IMR-90 (cell line): Measurements from ENCODE around the gene IGFBPL1. TPM values are rescaled to one million over a fixed set of nuclear protein-coding genes. Genes with fewer than 3 reads are reported as not detected.

Source experiments
- ATAC-seq: fragments of 200-7000 bp; cut with Tn5 transposase; 2 replicates; pipeline ENCODE4 v1.9.1; 2020; ENCODE audit warnings: low read depth, mild to moderate bottlenecking, moderate library complexity
- BruUV-seq: library from RNA; stranded (reverse); fragments of 400-500 nt; replicated peaks from 2 replicates; lab custom pipeline; 2021; lab: Mats Ljungman, UMichigan
- CTCF ChIA-PET: fragments of 300-600 bp; formaldehyde crosslinking; extraction: SDS; loops from one replicate; lab custom pipeline; 2021; ENCODE audit warnings: antibody characterized with exemption; lab: Yijun Ruan, JAX
- POLR2A ChIA-PET: fragments of 300-600 bp; sonication (Branson Sonifier 250); formaldehyde crosslinking; loops from one replicate; lab custom pipeline; 2022; ENCODE audit warnings: antibody characterized with exemption; ENCODE audit not compliant: unreplicated experiment; lab: Charles Lee
- DNase-seq: peaks from one replicate; pipeline ENCODE4 v3.0.0; 2013
- H2AFZ ChIP-seq: replicated peaks from 2 replicates; pipeline ENCODE3; 2013; ENCODE audit warnings: low read length, mild to moderate bottlenecking; ENCODE audit not compliant: poor library complexity
- H2AK5ac ChIP-seq: 2 replicates; pipeline ENCODE4 v1.6.1; 2013; ENCODE audit warnings: low read depth, low read length, inconsistent platforms
- H2AK9ac ChIP-seq: replicated peaks from 2 replicates; pipeline ENCODE3; 2013; ENCODE audit warnings: mild to moderate bottlenecking, low read depth, low read length, moderate library complexity; ENCODE audit not compliant: poor library complexity
- H2BK120ac ChIP-seq: 2 replicates; pipeline ENCODE4 v1.6.1; 2013; ENCODE audit warnings: low read depth, low read length, inconsistent platforms
- H2BK15ac ChIP-seq: 3 replicates; pipeline ENCODE4 v1.6.1; 2013; ENCODE audit warnings: low read depth, low read length, inconsistent platforms
- H2BK20ac ChIP-seq: 2 replicates; pipeline ENCODE4 v1.6.1; 2013; ENCODE audit warnings: low read depth, mild to moderate bottlenecking, inconsistent platforms, low read length, moderate library complexity
- H2BK5ac ChIP-seq: 2 replicates; pipeline ENCODE4 v1.6.1; 2013; ENCODE audit warnings: mild to moderate bottlenecking, low read depth, low read length, inconsistent platforms; ENCODE audit not compliant: poor library complexity, severe bottlenecking
- H3K14ac ChIP-seq: replicated peaks from 2 replicates; pipeline ENCODE4 v1.6.1; 2013; ENCODE audit warnings: low read depth, low read length, inconsistent platforms
- H3K18ac ChIP-seq: 2 replicates; pipeline ENCODE4 v1.6.1; 2013; ENCODE audit warnings: low read depth, low read length, control low read depth
- H3K23ac ChIP-seq: 2 replicates; pipeline ENCODE4 v1.6.1; 2013; ENCODE audit warnings: low read depth, low read length, inconsistent platforms
- H3K27ac ChIP-seq: 2 replicates; pipeline ENCODE4 v1.5.1; 2013; ENCODE audit warnings: mild to moderate bottlenecking, control low read depth, low read length; ENCODE audit not compliant: insufficient read depth
- H3K27me3 ChIP-seq: 2 replicates; pipeline ENCODE4 v1.6.1; 2013; ENCODE audit warnings: low read length; ENCODE audit not compliant: control insufficient read depth, insufficient read depth
- H3K36me3 ChIP-seq: 2 replicates; pipeline ENCODE4 v1.6.1; 2013; ENCODE audit warnings: low read length, mixed read lengths; ENCODE audit not compliant: control insufficient read depth, insufficient read depth
- H3K4ac ChIP-seq: 2 replicates; pipeline ENCODE4 v1.6.1; 2013; ENCODE audit warnings: low read depth, low read length, inconsistent platforms
- H3K4me1 ChIP-seq: 2 replicates; pipeline ENCODE4 v1.6.1; 2013; ENCODE audit warnings: low read length, mixed read lengths; ENCODE audit not compliant: control insufficient read depth, insufficient read depth
- H3K4me2 ChIP-seq: 2 replicates; pipeline ENCODE4 v1.6.1; 2013; ENCODE audit warnings: low read depth, mild to moderate bottlenecking, control low read depth, low read length, moderate library complexity
- H3K4me3 ChIP-seq: 2 replicates; pipeline ENCODE4 v1.5.1; 2013; ENCODE audit warnings: low read depth, mild to moderate bottlenecking, control low read depth, low read length, moderate library complexity; ENCODE audit not compliant: insufficient read depth
- H3K56ac ChIP-seq: 2 replicates; pipeline ENCODE4 v1.6.1; 2013; ENCODE audit warnings: low read length, inconsistent platforms; ENCODE audit not compliant: insufficient read depth; ENCODE audit errors: extremely low read depth
- H3K79me1 ChIP-seq, 2 experiments: 2 replicates each; pipeline ENCODE4 v1.6.1; 2013; ENCODE audit warnings: low read length in 2 of 2, inconsistent platforms in 1 of 2, low read depth in 1 of 2
- H3K9ac ChIP-seq: 2 replicates; pipeline ENCODE4 v1.6.1; 2013; ENCODE audit warnings: low read depth, low read length, control low read depth
- H3K9me1 ChIP-seq: 2 replicates; pipeline ENCODE4 v1.6.1; 2013; ENCODE audit warnings: low read length, inconsistent platforms; ENCODE audit not compliant: insufficient read depth
- H3K9me3 ChIP-seq: 2 replicates; pipeline ENCODE4 v1.6.1; 2013; ENCODE audit warnings: low read length; ENCODE audit not compliant: control insufficient read depth, insufficient read depth
- H4K20me1 ChIP-seq: 2 replicates; pipeline ENCODE4 v1.6.1; 2013; ENCODE audit warnings: low read length, inconsistent platforms; ENCODE audit not compliant: insufficient read depth
- H4K5ac ChIP-seq: 2 replicates; pipeline ENCODE4 v1.6.1; 2013; ENCODE audit warnings: mild to moderate bottlenecking, low read depth, low read length, control low read depth
- H4K8ac ChIP-seq, 2 experiments: 2 replicates each; pipeline ENCODE4 v1.6.1; 2013; ENCODE audit warnings: low read depth in 2 of 2, low read length in 2 of 2, control low read depth in 1 of 2, inconsistent platforms in 1 of 2
- H4K91ac ChIP-seq: 2 replicates; pipeline ENCODE4 v1.6.1; 2013; ENCODE audit warnings: low read depth, low read length, inconsistent platforms; ENCODE audit not compliant: insufficient read depth
- FOS ChIP-seq: fragments of 150-350 bp; IDR thresholded peaks from 2 replicates; pipeline ENCODE4 v1.6.1; 2016; ENCODE audit warnings: low read depth, low read length
- NFE2L2 ChIP-seq: fragments of 150-350 bp; IDR thresholded peaks from 2 replicates; pipeline ENCODE4 v1.6.1; 2016; ENCODE audit warnings: low read depth, mild to moderate bottlenecking, low read length
- RAD21 ChIP-seq: IDR thresholded peaks from 2 replicates; pipeline ENCODE4 v1.6.1; 2012; ENCODE audit warnings: low read length, improper control_type of control experiment
- RCOR1 ChIP-seq: IDR thresholded peaks from 2 replicates; pipeline ENCODE4 v1.6.1; 2012; ENCODE audit warnings: mild to moderate bottlenecking, low read length, improper control_type of control experiment; ENCODE audit not compliant: insufficient replicate concordance
- SMC3 ChIP-seq: fragments of 150-350 bp; IDR thresholded peaks from 2 replicates; pipeline ENCODE4 v1.6.1; 2016; ENCODE audit warnings: low read depth, mild to moderate bottlenecking, antibody characterized with exemption, low read length, moderate library complexity
- WGBS, 2 experiments: methylation state at CpG; one replicate each; pipeline versions ENCODE4 v1.1.5 to v1.1.7; 2013; ENCODE audit warnings: missing lambda C conversion rate in 2 of 2; ENCODE audit not compliant: insufficient read length in 1 of 2; ENCODE audit errors: extremely low coverage in 2 of 2; 5-methylcytosine and 5-hydroxymethylcytosine counted together
- dilution Hi-C: fragments of 300-500 bp; cut with HindIII; formaldehyde crosslinking; loops from one replicate; pipeline ENCODE4 v1.14.3; 2018; ENCODE audit warnings: low sequenced_read_pairs; ENCODE audit not compliant: unreplicated experiment
- in situ Hi-C: fragments of 300-500 bp; cut with MboI; formaldehyde crosslinking; loops from 3 replicates; pipeline ENCODE4 v1.14.3; 2019; ENCODE audit warnings: low sequenced_read_pairs, inconsistent platforms, mixed read lengths
- intact Hi-C: fragments of 100-400 bp; cut with micrococcal nuclease; formaldehyde crosslinking; loops from 2 replicates; pipeline ENCODE4 v1.10.0; 2022
- polyA plus RNA-seq, 3 experiments: library from polyadenylated mRNA; depleted of rRNA; stranded (reverse); fragments of >200 nt; gene quantifications; 2 replicates each; pipeline ENCODE4 v1.2.3, GENCODE V29; 2012; ENCODE audit warnings: low replicate concordance in 1 of 3
- total RNA-seq: library from RNA; depleted of rRNA; stranded (reverse); fragments of >200 nt; gene quantifications from 2 replicates; pipeline ENCODE4 v1.2.3, GENCODE V29; 2012
- TF ChIP-seq, protein P1 (sequence below): fragments of 150-350 bp; IDR thresholded peaks from 2 replicates; pipeline ENCODE4 v1.6.1; 2016; ENCODE audit warnings: low read depth, mild to moderate bottlenecking, low read length, moderate library complexity, borderline replicate concordance

IGFBPL1 gene
- total and polyA plus RNA-seq, 2 of the 4 experiments (the other 2 are of a cell fraction): not detected

DNA sequence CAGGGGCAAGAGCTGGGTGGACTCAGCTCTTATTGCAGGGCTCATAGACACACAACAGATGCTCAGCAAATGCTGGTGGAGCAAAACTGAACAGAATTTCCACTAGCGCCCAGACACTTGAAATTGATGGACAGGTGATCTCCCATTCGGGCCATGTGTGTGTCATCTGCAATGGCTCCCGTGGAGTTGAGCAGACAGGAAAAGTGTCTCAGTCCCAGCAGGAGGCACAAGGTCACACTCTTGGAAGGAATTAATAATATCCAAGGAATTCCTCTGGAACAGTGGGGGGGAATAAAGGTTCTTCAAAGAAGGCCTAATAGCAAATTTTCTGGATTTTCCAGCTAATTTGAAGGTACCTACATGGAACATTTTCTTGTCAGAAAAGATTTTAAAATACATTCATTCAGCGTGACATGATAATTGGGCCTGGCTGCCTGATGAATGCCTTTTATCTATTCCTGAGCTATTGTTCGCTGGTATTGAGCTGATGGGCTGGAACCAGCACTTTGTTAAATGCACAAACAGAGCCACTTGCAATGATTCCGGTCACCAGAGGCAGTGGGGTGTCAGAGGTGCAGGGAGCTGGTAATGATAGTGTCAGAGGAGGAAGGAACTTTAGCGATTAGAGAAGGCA is 63.3 kb downstream of the IGFBPL1 start:
- Histone ChIP-seq H4K8ac (no peak overlapping the region), H3K9me1 (no peaks in the 10 kb centered on the region), H2BK15ac (no peak overlapping the region), H3K27ac (no peak overlapping the region), H3K56ac (no peak overlapping the region), H2AK9ac (no peak overlapping the region), H2BK5ac (no peak overlapping the region), H4K91ac (no peak overlapping the region), H3K4ac (no peak overlapping the region), H2BK20ac (no peak overlapping the region), H3K4me1 (peaks cover 3% of the 10 kb centered on the region), H3K4me3 (no peak overlapping the region), H3K23ac (no peak overlapping the region), H4K20me1 (no peaks in the 10 kb centered on the region), H3K79me1 (no peaks in the 10 kb centered on the region), H3K27me3 (peaks cover 7% of the 10 kb centered on the region), H2AK5ac (no peak overlapping the region), H3K14ac (no peak overlapping the region), H3K9me3 (no peaks in the 10 kb centered on the region), H2BK120ac (no peak overlapping the region), H3K9ac (no peak overlapping the region), H3K18ac (no peak overlapping the region), H4K5ac (no peak overlapping the region), H3K36me3 (no peaks in the 10 kb centered on the region), H2AFZ (no peak overlapping the region), H3K4me2 (no peak overlapping the region)
- ChIA-PET POLR2A (no interaction called here), CTCF (no interaction called here)
- no TSS peak for BruUV-seq
- TF ChIP-seq FOS: no peak
- TF ChIP-seq RCOR1: no peak
- no peak for TF ChIP-seq NFE2L2
- no peak for TF ChIP-seq SMC3
- TF ChIP-seq, protein P1, sequence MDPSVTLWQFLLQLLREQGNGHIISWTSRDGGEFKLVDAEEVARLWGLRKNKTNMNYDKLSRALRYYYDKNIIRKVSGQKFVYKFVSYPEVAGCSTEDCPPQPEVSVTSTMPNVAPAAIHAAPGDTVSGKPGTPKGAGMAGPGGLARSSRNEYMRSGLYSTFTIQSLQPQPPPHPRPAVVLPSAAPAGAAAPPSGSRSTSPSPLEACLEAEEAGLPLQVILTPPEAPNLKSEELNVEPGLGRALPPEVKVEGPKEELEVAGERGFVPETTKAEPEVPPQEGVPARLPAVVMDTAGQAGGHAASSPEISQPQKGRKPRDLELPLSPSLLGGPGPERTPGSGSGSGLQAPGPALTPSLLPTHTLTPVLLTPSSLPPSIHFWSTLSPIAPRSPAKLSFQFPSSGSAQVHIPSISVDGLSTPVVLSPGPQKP: no peak
- no peak for TF ChIP-seq RAD21
- in situ Hi-C loops (loop anchor here (5.0 to 25.0 kb wide), 4 partner anchors 276 to 874 kb away; partner anchors contain the start of gene POLR1E), intact Hi-C loops (loop anchor here (5.0 kb wide), 4 partner anchors 274 to 769 kb away; partner anchors contain the start of genes SHB and TOMM5), dilution Hi-C loops (no loop called here)
- WGBS, 2 experiments: 100% methylated on average over 1 of the region's 7 CpGs; no CpG with 5 or more reads in 1 of the 2 experiments
- no peak for DNase-seq
- no peak for ATAC-seq
